UCSD-AML1 (cell line): Measurements from ENCODE around the gene ALG1L2.
"Not testable (repeated sequence)": the region's sequence is repeated elsewhere in the genome, so short reads cannot be mapped to it uniquely, and the experiment has no call there.

Source experiments
- DNase-seq: peaks from one replicate; lab custom pipeline; 2025; ENCODE audit not compliant: unreplicated experiment; lab: John Stamatoyannopoulos, UW

Gene ALG1L2

DNA sequence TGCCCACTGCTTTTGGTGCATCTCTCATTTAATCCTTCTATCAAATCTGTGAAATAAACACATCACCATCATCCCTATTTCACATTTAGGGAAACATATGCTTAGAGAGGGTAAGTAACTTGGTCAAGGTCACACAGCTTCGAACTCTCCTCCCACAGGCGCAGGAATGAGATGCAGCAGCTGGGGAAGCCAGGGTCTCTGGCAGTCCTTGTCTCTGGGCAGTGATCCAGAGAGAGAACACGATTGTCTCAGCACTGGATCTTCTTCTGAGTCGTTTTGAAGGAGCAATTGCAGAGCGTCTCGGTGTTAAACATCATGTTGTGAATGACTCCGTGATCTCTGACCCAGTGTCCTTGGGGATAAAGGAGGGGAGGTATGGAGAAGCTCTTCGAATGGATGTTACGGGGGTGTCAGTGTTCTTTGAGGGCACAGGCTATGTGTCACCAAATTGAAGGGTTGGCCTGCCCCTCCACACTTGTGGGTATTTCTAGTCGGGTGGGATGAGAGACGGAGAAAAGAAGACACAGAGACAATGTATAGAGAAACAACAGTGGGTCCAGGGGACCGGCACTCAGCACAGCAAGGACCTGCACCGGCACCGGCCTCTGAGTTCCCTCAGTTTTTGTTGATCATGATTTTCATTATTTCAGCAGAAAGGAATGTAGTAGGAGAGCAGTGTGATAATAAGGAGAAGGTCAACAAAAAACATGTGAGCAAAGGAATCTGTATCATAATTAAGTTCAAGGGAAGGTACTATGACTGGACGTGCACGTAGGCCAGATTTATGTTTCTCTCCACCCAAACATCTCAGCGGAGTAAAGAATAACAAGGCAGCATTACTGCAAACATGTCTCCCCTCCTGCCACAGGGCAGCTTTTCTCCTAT is 41.5 kb downstream of the ALG1L2 start:
- DNase-seq = not testable (repeated sequence)

DNA sequence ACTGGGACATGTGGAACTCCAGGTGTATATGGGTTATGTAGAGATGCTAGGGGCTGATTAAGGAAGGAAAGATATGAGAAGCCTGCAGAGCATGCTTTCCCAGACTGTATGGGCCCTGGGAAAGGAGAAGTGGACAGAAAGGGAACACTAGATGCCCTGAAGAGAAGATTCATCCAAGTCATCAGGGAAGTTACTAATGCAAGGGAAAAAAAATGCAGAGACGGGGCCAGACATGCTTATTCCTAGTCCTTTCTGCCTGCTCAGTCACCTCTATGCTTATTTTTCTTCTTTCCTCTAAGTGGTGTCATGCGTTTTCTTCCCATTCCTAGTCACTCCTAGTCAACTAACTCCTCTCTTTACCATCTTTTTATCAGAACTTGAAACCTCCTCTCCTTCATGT is 43.8 kb downstream of the ALG1L2 start:
- DNase-seq = not testable (repeated sequence)

DNA sequence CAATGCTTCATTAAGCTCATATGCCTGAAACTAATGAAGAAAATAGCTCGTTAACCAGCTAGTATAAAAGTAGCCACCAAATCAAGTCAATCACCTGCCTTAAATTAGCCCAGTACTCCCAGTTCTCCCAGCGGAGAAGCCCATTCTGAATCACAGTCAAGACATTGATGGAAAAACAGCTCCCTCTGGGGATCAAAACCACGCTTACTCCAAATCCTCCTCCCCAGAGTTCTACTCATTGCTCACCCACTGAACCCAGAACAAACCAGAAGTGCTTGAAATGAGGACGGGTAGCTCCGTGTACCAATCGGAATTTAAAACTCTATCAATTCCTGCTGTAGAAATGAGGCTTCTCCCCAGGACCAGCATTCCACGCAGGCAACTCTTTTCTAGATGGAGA is 54.7 kb downstream of the ALG1L2 start:
- not testable (repeated sequence) for DNase-seq

GRCh38 chr3:130137685-130138084 is 56.1 kb downstream of the ALG1L2 start:
- DNase-seq = not testable (repeated sequence)

- DNase-seq = not testable (repeated sequence)
Measured at GRCh38 chr3:130138992-130139391, 57.4 kb downstream of the ALG1L2 start.

DNA sequence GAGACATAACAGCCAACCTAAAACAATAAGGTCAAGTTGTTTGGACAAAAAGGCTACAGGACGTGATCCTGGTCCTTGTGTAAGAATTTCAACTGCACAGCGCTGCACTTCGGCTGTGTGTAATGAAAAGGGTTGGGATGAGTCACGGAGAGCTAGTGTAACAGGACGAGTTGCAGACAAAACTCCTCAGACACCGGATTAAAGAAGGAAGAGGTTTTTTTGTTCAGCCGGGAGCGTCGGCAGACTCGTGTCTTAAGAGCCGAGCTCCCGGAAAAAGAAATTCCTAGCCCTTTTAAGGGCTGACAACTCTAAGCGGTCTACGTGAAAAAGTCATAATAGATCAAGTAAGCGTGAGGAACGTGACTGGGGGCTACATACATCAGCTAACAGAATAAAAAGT is 59.1 kb downstream of the ALG1L2 start:
- DNase-seq = not testable (repeated sequence)

DNA sequence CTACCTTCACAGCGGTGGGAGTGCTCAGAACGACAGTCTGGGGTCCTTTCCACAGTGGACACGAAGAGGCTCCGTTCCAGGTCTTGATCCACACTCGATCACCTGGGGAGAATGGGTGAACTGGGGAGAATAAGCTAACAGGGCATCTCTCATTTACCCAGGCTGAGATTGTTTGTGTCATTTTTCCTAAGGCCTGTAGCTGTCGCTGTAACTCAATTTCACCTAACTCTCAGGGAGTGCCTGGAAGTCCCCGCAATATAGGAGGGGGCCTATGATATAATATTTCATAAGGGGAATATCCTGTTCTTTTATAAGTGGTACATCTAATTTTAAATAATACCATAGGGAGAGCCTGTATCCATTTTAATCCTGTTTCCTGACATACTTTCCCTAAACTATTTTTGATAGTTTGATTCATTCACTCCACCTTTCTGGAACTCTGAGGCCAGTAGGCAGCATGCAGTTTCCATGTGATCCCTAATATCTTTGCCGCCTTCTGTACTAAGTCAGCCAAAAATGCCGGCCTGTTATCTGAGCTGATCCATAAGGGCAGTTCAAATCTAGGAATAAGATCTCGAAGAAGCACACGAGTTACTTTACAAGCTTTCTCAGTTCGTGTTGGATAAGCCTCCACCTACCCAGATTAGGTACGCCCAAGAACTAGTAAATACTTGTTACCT is 62.2 kb downstream of the ALG1L2 start:
- not testable (repeated sequence) for DNase-seq

DNA sequence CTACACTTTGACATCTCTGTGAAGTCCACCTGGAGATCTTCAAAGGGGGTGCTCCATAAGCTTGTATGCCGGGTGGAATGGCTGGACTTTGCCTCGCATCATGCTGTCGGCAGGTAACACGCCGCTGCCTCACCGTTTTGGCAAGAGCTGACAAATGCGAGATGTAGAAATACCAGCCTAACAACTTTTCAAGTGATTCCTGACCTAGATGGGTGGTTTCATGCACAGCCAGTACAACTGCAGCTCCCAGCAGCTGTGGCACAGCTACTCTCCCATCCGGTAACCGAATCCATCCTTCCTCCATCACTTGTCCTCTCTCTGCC is 62.7 kb downstream of the ALG1L2 start:
- not testable (repeated sequence) for DNase-seq

DNA sequence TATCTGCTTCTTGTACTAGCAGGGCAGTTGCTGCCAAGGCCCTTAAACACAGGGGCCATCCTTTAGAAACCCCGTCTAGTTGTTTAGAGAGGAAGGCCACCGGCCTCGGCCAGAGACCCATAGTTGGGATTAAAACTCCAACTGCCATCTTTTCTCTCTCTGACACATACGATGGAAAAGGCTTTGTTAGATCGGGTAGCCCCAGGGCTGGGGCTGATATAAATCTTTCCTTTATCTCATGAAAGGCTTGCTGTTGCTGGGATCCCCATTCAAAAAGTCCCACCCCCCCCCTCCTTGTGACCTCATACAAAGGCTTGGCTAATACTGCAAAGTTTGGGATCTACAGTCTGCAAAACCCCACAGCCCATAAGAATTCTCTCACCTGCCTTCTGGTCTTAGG is 63.8 kb downstream of the ALG1L2 start:
- DNase-seq = not testable (repeated sequence)

DNA sequence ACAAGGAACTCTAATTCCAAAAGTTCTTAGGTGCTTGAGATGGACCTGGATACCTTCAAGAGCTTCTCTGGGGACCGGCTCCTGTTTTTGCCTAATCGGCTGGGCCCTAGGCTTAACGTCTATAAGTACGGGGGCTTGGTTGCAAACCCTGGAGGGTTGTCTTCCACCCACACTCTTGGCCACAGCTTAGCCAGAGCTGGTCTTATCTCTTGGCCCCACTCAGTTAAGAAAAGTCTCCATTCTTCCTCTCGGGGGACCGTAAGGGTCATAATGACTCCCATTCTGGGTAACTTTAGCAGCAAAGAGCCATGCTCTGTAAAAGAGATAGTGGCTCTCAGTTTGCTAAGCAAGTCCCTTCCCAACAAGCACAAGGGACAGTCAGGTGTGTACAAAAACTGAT is 64.8 kb downstream of the ALG1L2 start:
- not testable (repeated sequence) for DNase-seq
